GM12865 (cell line): Measurements from ENCODE around the gene NES.
"Not testable (repeated sequence)": the region's sequence is repeated elsewhere in the genome, so short reads cannot be mapped to it uniquely, and the experiment has no call there.

Source experiments
- DNase-seq: peaks from one replicate; pipeline ENCODE4 v3.0.0; 2010; ENCODE audit warnings: low read depth
- H3K4me3 ChIP-seq: 2 replicates; pipeline ENCODE4 v1.5.1; 2011; ENCODE audit warnings: mild to moderate bottlenecking, low read depth, low read length, control low read depth
- CTCF ChIP-seq: IDR thresholded peaks from 2 replicates; pipeline ENCODE4 v1.5.1; 2011; ENCODE audit warnings: low read length, control low read depth, low read depth, inconsistent platforms; ENCODE audit not compliant: insufficient read depth; ENCODE audit errors: missing control alignments

NES gene

GRCh38 chr1:156639601-156640101 lies 37.6 kb downstream of the NES start:
- no peak overlapping the region for H3K4me3 ChIP-seq
- no peak for DNase-seq
- TF ChIP-seq CTCF = no peak

- no peak for DNase-seq
- no peak for TF ChIP-seq CTCF
- H3K4me3 ChIP-seq = no peak overlapping the region
These were observed 38.8 kb downstream of the NES start for GRCh38 chr1:156638189-156638985.

GRCh38 chr1:156632355-156632754 lies 44.9 kb downstream of the NES start:
- no peak overlapping the region for H3K4me3 ChIP-seq
- no peak for TF ChIP-seq CTCF
- no peak for DNase-seq

DNA sequence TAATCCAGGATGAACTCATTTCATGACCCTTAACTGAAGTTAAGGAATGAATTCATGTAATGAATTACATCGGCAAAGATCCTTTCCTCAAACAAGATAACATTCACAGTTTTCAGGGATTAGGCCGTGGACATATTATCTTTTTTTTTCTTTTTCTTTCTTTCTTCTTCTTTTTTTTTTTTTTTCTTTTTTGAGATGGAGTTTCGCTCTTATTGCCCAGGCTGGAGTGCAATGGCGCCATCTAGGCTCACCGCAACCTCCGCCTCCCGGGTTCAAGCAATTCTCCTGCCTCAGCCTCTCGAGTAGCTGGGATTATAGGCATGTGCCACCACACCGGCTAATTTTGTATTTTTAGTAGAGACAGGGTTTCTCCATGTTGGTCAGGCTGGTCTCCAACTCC lies 46.1 kb downstream of the NES start:
- not testable (repeated sequence) for H3K4me3 ChIP-seq, DNase-seq

- TF ChIP-seq CTCF = no peak
These were observed 47.3 kb downstream of the NES start for GRCh38 chr1:156629823-156630449.

GRCh38 chr1:156627313-156627880 lies 49.8 kb downstream of the NES start:
- TF ChIP-seq CTCF = peak; percentile 9
- no peak overlapping the region for H3K4me3 ChIP-seq
- DNase-seq = peak; percentile 63

More at GRCh38 chr1:156629823-156630449, 47.3 kb downstream of the NES start:
- no peak overlapping the region for H3K4me3 ChIP-seq
- DNase-seq = no peak

DNA sequence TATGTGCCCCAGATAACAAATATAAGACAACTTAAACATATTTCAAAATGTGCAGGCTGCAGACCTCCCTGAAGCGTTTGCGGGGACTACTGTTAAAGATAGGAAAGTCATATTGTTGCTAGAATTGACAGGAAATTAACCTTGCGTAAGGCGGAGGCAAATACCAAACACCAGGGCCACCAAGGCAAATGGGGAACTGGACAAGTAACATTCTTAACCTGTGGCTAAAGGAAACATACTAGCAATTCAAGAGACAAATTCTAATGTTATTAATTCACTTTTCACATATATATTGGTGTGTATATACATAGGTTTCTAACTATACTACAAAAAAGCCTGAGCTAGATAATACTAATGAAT lies 51.1 kb downstream of the NES start:
- no peak for DNase-seq
- H3K4me3 ChIP-seq = no peak overlapping the region
- no peak for TF ChIP-seq CTCF
